Measurements from ENCODE around the gene RGS18. TPM values are rescaled to one million over a fixed set of nuclear protein-coding genes. Genes with fewer than 3 reads are reported as not detected.
"Not testable (repeated sequence)": the region's sequence is repeated elsewhere in the genome, so short reads cannot be mapped to it uniquely, and the experiment has no call there.

The RGS18 gene
- total RNA-seq, 2 experiments from 2014 or later = not detected

GRCh38 chr1:192153276-192153675 is 5.0 kb upstream of the RGS18 start:
- Mint-ChIP-seq H3K27me3 (no peaks in the 10 kb centered on the region), H3K4me3 (no peak overlapping the region), H3K36me3 (no peaks in the 10 kb centered on the region), H3K27ac (no peak overlapping the region), H3K9me3 (no peaks in the 10 kb centered on the region), H3K4me1 (no peaks in the 10 kb centered on the region)
- no peak for DNase-seq

- no peak overlapping the region for H3K27ac Mint-ChIP-seq
- no peaks in the 10 kb centered on the region for H3K36me3 Mint-ChIP-seq
- peaks cover 3% of the 10 kb centered on the region for H3K9me3 Mint-ChIP-seq
- no peaks in the 10 kb centered on the region for H3K4me1 Mint-ChIP-seq
- no peak overlapping the region for H3K4me3 Mint-ChIP-seq
- no peaks in the 10 kb centered on the region for H3K27me3 Mint-ChIP-seq
- no peak for DNase-seq
Observed at GRCh38 chr1:192157067-192157466, 1.2 kb upstream of the RGS18 start.

GRCh38 chr1:192159014-192159413 is 752 bp downstream of the RGS18 start:
- peaks cover 3% of the 10 kb centered on the region for H3K9me3 Mint-ChIP-seq
- no peaks in the 10 kb centered on the region for H3K4me1 Mint-ChIP-seq
- no peaks in the 10 kb centered on the region for H3K27me3 Mint-ChIP-seq
- DNase-seq = no peak
- H3K36me3 Mint-ChIP-seq = no peaks in the 10 kb centered on the region
- H3K4me3 Mint-ChIP-seq = no peak overlapping the region
- no peak overlapping the region for H3K27ac Mint-ChIP-seq

GRCh38 chr1:192159781-192160180 is 1.5 kb downstream of the RGS18 start:
- DNase-seq = no peak
- Mint-ChIP-seq H3K4me3 (no peak overlapping the region), H3K27me3 (no peaks in the 10 kb centered on the region), H3K4me1 (no peaks in the 10 kb centered on the region), H3K36me3 (no peaks in the 10 kb centered on the region), H3K9me3 (peaks cover 3% of the 10 kb centered on the region), H3K27ac (no peak overlapping the region)

- no peak overlapping the region for H3K4me3 Mint-ChIP-seq
- H3K4me1 Mint-ChIP-seq = no peaks in the 10 kb centered on the region
- no peaks in the 10 kb centered on the region for H3K36me3 Mint-ChIP-seq
- no peak overlapping the region for H3K27ac Mint-ChIP-seq
- no peaks in the 10 kb centered on the region for H3K27me3 Mint-ChIP-seq
- no peak for DNase-seq
- peaks cover 4% of the 10 kb centered on the region for H3K9me3 Mint-ChIP-seq
Observed at GRCh38 chr1:192160196-192160595, 1.9 kb downstream of the RGS18 start.

- H3K4me1 Mint-ChIP-seq = no peaks in the 10 kb centered on the region
Observed at GRCh38 chr1:192161976-192162375, 3.7 kb downstream of the RGS18 start.

GRCh38 chr1:192162376-192162775 is 4.1 kb downstream of the RGS18 start:
- Mint-ChIP-seq H3K4me3 (no peak overlapping the region), H3K27me3 (no peaks in the 10 kb centered on the region)
- DNase-seq = no peak

More at GRCh38 chr1:192161976-192162375, 3.7 kb downstream of the RGS18 start:
- Mint-ChIP-seq H3K27me3 (no peaks in the 10 kb centered on the region), H3K36me3 (no peaks in the 10 kb centered on the region), H3K27ac (no peak overlapping the region), H3K9me3 (peaks cover 7% of the 10 kb centered on the region), H3K4me3 (no peak overlapping the region)
- DNase-seq = no peak

GRCh38 chr1:192165002-192165401 is 6.7 kb downstream of the RGS18 start:
- not testable (repeated sequence) for H3K27me3 Mint-ChIP-seq, DNase-seq, H3K9me3 Mint-ChIP-seq, H3K27ac Mint-ChIP-seq, H3K36me3 Mint-ChIP-seq, H3K4me3 Mint-ChIP-seq, H3K4me1 Mint-ChIP-seq

More at GRCh38 chr1:192162376-192162775, 4.1 kb downstream of the RGS18 start:
- H3K36me3 Mint-ChIP-seq = no peaks in the 10 kb centered on the region
- H3K27ac Mint-ChIP-seq = no peak overlapping the region
- H3K9me3 Mint-ChIP-seq = peaks cover 7% of the 10 kb centered on the region
- H3K4me1 Mint-ChIP-seq = no peaks in the 10 kb centered on the region

- peaks cover 4% of the 10 kb centered on the region for H3K9me3 Mint-ChIP-seq
- no peaks in the 10 kb centered on the region for H3K27me3 Mint-ChIP-seq
- H3K27ac Mint-ChIP-seq = no peak overlapping the region
- no peaks in the 10 kb centered on the region for H3K36me3 Mint-ChIP-seq
- H3K4me1 Mint-ChIP-seq = no peaks in the 10 kb centered on the region
- DNase-seq = no peak
- H3K4me3 Mint-ChIP-seq = no peak overlapping the region
Observed at GRCh38 chr1:192167011-192167410, 8.7 kb downstream of the RGS18 start.

- Mint-ChIP-seq H3K36me3 (no peaks in the 10 kb centered on the region), H3K4me1 (no peaks in the 10 kb centered on the region), H3K27me3 (no peaks in the 10 kb centered on the region), H3K4me3 (no peak overlapping the region), H3K9me3 (peaks cover 4% of the 10 kb centered on the region), H3K27ac (no peak overlapping the region)
- DNase-seq = no peak
Observed at GRCh38 chr1:192167911-192168700, 9.8 kb downstream of the RGS18 start.

- no peak overlapping the region for H3K27ac Mint-ChIP-seq
- H3K4me3 Mint-ChIP-seq = no peak overlapping the region
- no peaks in the 10 kb centered on the region for H3K36me3 Mint-ChIP-seq
- no peaks in the 10 kb centered on the region for H3K27me3 Mint-ChIP-seq
- H3K4me1 Mint-ChIP-seq = no peaks in the 10 kb centered on the region
- no peak for DNase-seq
- H3K9me3 Mint-ChIP-seq = peaks cover 4% of the 10 kb centered on the region
Observed at GRCh38 chr1:192168964-192169363, 10.7 kb downstream of the RGS18 start.

GRCh38 chr1:192170196-192170984 is 12.1 kb downstream of the RGS18 start:
- Mint-ChIP-seq H3K36me3 (no peaks in the 10 kb centered on the region), H3K27me3 (no peaks in the 10 kb centered on the region), H3K4me3 (no peak overlapping the region), H3K4me1 (no peaks in the 10 kb centered on the region), H3K9me3 (peaks cover under 1% of the 10 kb centered on the region), H3K27ac (no peak overlapping the region)
- DNase-seq = no peak

- H3K9me3 Mint-ChIP-seq = no peaks in the 10 kb centered on the region
- no peaks in the 10 kb centered on the region for H3K36me3 Mint-ChIP-seq
- H3K27ac Mint-ChIP-seq = no peak overlapping the region
- H3K4me3 Mint-ChIP-seq = no peak overlapping the region
- H3K4me1 Mint-ChIP-seq = no peaks in the 10 kb centered on the region
- H3K27me3 Mint-ChIP-seq = no peaks in the 10 kb centered on the region
- DNase-seq = no peak
Observed at GRCh38 chr1:192171123-192171522, 12.9 kb downstream of the RGS18 start.

- H3K36me3 Mint-ChIP-seq = no peaks in the 10 kb centered on the region
- no peak overlapping the region for H3K27ac Mint-ChIP-seq
- no peak overlapping the region for H3K4me3 Mint-ChIP-seq
- no peaks in the 10 kb centered on the region for H3K4me1 Mint-ChIP-seq
- no peaks in the 10 kb centered on the region for H3K9me3 Mint-ChIP-seq
- no peak for DNase-seq
- H3K27me3 Mint-ChIP-seq = no peaks in the 10 kb centered on the region
Observed at GRCh38 chr1:192175971-192176370, 17.7 kb downstream of the RGS18 start.

- Mint-ChIP-seq H3K27ac (no peak overlapping the region), H3K27me3 (no peaks in the 10 kb centered on the region), H3K36me3 (no peaks in the 10 kb centered on the region), H3K9me3 (no peaks in the 10 kb centered on the region), H3K4me3 (no peak overlapping the region), H3K4me1 (no peaks in the 10 kb centered on the region)
- DNase-seq = no peak
Observed at GRCh38 chr1:192183788-192184187, 25.5 kb downstream of the RGS18 start.

- no peaks in the 10 kb centered on the region for H3K9me3 Mint-ChIP-seq
- DNase-seq = no peak
- no peaks in the 10 kb centered on the region for H3K27me3 Mint-ChIP-seq
- no peaks in the 10 kb centered on the region for H3K36me3 Mint-ChIP-seq
- no peaks in the 10 kb centered on the region for H3K4me1 Mint-ChIP-seq
- no peak overlapping the region for H3K4me3 Mint-ChIP-seq
- no peak overlapping the region for H3K27ac Mint-ChIP-seq
Observed at GRCh38 chr1:192186197-192186596, 27.9 kb downstream of the RGS18 start.
